Mesendoderm (in vitro differentiated cells): Measurements from ENCODE around the gene C3orf22.

Source experiments
- DNase-seq: peaks from one replicate; pipeline ENCODE4 v3.0.0; 2013
- H2AK5ac ChIP-seq: 2 replicates; pipeline ENCODE4 v1.6.1; 2013; ENCODE audit warnings: low read length, inconsistent platforms
- H2BK120ac ChIP-seq: 2 replicates; pipeline ENCODE4 v1.6.1; 2013; ENCODE audit warnings: low read depth, mild to moderate bottlenecking, low read length, moderate library complexity, mixed read lengths
- H2BK15ac ChIP-seq: replicated peaks from 2 replicates; pipeline ENCODE4 v1.6.1; 2013; ENCODE audit warnings: low read depth, mild to moderate bottlenecking, moderate library complexity
- H2BK5ac ChIP-seq: 2 replicates; pipeline ENCODE4 v1.6.1; 2013; ENCODE audit warnings: low read length, inconsistent platforms
- H3K18ac ChIP-seq: 2 replicates; pipeline ENCODE4 v1.6.1; 2013; ENCODE audit warnings: mild to moderate bottlenecking, low read length, mixed read lengths
- H3K23ac ChIP-seq: one replicate; pipeline ENCODE4 v1.6.1; 2013; ENCODE audit warnings: low read length
- H3K27ac ChIP-seq: 2 replicates; pipeline ENCODE4 v1.5.1; 2013; ENCODE audit warnings: low read depth, mild to moderate bottlenecking, inconsistent platforms, low read length, moderate library complexity
- H3K27me3 ChIP-seq: 2 replicates; pipeline ENCODE4 v1.6.1; 2013; ENCODE audit warnings: low read length, control low read depth, mild to moderate bottlenecking, inconsistent platforms; ENCODE audit not compliant: insufficient read depth, poor library complexity
- H3K36me3 ChIP-seq: 2 replicates; pipeline ENCODE4 v1.6.1; 2013; ENCODE audit warnings: low read length, inconsistent platforms; ENCODE audit not compliant: control insufficient read depth, insufficient read depth
- H3K4ac ChIP-seq: one replicate; pipeline ENCODE4 v1.6.1; 2013; ENCODE audit warnings: low read depth, mild to moderate bottlenecking, low read length, moderate library complexity
- H3K4me1 ChIP-seq: 2 replicates; pipeline ENCODE4 v1.6.1; 2013; ENCODE audit warnings: low read depth, low read length, inconsistent platforms; ENCODE audit not compliant: control insufficient read depth
- H3K4me2 ChIP-seq: 2 replicates; pipeline ENCODE4 v1.6.1; 2013; ENCODE audit warnings: low read length
- H3K4me3 ChIP-seq: 2 replicates; pipeline ENCODE4 v1.5.1; 2013; ENCODE audit warnings: mild to moderate bottlenecking, low read length
- H3K56ac ChIP-seq: one replicate; pipeline ENCODE4 v1.6.1; 2013; ENCODE audit warnings: low read length
- H3K79me1 ChIP-seq: 2 replicates; pipeline ENCODE4 v1.6.1; 2013; ENCODE audit warnings: low read length, inconsistent platforms
- H3K79me2 ChIP-seq: 2 replicates; pipeline ENCODE4 v1.6.1; 2013; ENCODE audit warnings: mild to moderate bottlenecking, low read length; ENCODE audit not compliant: control insufficient read depth, insufficient read depth
- H3K9ac ChIP-seq: 2 replicates; pipeline ENCODE4 v1.6.1; 2013; ENCODE audit warnings: low read length, inconsistent platforms
- H4K5ac ChIP-seq: one replicate; pipeline ENCODE4 v1.6.1; 2013; ENCODE audit warnings: low read length
- H4K8ac ChIP-seq: one replicate; pipeline ENCODE4 v1.6.1; 2013; ENCODE audit warnings: low read depth, mild to moderate bottlenecking, control low read depth, low read length, moderate library complexity
- WGBS: extraction: QIAGEN DNeasy Blood & Tissue Kit; methylation state at CpG from one replicate; pipeline ENCODE4 v1.1.7; 2013; ENCODE audit warnings: low lambda C conversion rate, missing lambda C conversion rate; ENCODE audit not compliant: insufficient coverage; ENCODE audit errors: extremely low coverage; 5-methylcytosine and 5-hydroxymethylcytosine counted together

The C3orf22 gene

GRCh38 chr3:126508564-126508964 is 50.2 kb downstream of the C3orf22 start:
- Histone ChIP-seq H3K18ac (no peak overlapping the region), H4K5ac (no peak overlapping the region), H2AK5ac (no peak overlapping the region), H4K8ac (no peak overlapping the region), H3K36me3 (no peaks in the 10 kb centered on the region), H3K4me3 (no peak overlapping the region), H3K4ac (no peak overlapping the region), H2BK15ac (no peak overlapping the region), H3K27me3 (no peaks in the 10 kb centered on the region), H3K27ac (no peak overlapping the region), H3K79me1 (no peaks in the 10 kb centered on the region), H3K9ac (no peak overlapping the region), H3K4me2 (no peak overlapping the region), H2BK120ac (no peak overlapping the region), H3K23ac (no peak overlapping the region), H3K4me1 (no peaks in the 10 kb centered on the region), H2BK5ac (no peak overlapping the region), H3K56ac (no peak overlapping the region), H3K79me2 (no peaks in the 10 kb centered on the region)
- no peak for DNase-seq
- no CpG with 5 or more reads among the region's 4 CpGs for WGBS

GRCh38 chr3:126507886-126508285 is 50.8 kb downstream of the C3orf22 start:
- H3K4me2 ChIP-seq, result no peak overlapping the region
- H3K4me1 ChIP-seq, result no peaks in the 10 kb centered on the region
- H2BK15ac ChIP-seq, result no peak overlapping the region
- H3K23ac ChIP-seq, result no peak overlapping the region
- no peaks in the 10 kb centered on the region for H3K79me2 ChIP-seq
- H4K5ac ChIP-seq, result no peak overlapping the region
- no peak overlapping the region for H3K4me3 ChIP-seq
- no CpG with 5 or more reads among the region's 9 CpGs for WGBS
- H4K8ac ChIP-seq, result no peak overlapping the region
- H3K36me3 ChIP-seq, result no peaks in the 10 kb centered on the region
- no peaks in the 10 kb centered on the region for H3K27me3 ChIP-seq
- no peak overlapping the region for H3K56ac ChIP-seq
- H3K18ac ChIP-seq, result no peak overlapping the region
- DNase-seq, result no peak
- H3K9ac ChIP-seq, result no peak overlapping the region
- H3K4ac ChIP-seq, result no peak overlapping the region
- H2AK5ac ChIP-seq, result no peak overlapping the region
- no peak overlapping the region for H2BK5ac ChIP-seq
- H3K79me1 ChIP-seq, result no peaks in the 10 kb centered on the region
- H3K27ac ChIP-seq, result no peak overlapping the region
- no peak overlapping the region for H2BK120ac ChIP-seq

DNA sequence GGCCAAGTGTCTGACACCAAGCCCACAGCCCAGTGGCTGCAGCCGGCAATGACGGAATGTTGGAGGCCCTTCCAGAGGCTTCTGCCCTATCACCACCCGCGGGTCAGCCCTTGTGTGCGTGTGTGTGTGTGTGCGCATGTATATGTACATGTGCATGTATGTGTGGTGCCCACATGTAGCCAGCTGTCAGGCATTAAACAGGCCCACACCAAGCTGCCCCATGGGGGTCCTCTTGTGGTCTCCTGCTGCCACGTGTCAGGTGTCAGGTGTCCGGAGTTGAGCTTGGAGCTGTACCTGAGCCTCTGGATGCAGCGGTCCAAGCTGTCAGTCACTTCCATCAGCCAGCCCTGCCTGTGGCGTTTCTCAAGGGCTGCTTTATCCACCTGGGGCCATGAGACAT is 55.0 kb downstream of the C3orf22 start:
- Histone ChIP-seq H2BK5ac (no peak overlapping the region), H3K27me3 (no peaks in the 10 kb centered on the region), H3K4me1 (no peaks in the 10 kb centered on the region), H3K4me3 (no peak overlapping the region), H3K79me1 (no peaks in the 10 kb centered on the region), H4K8ac (no peak overlapping the region), H2BK15ac (no peak overlapping the region), H3K18ac (no peak overlapping the region), H2AK5ac (no peak overlapping the region), H3K79me2 (no peaks in the 10 kb centered on the region), H3K56ac (no peak overlapping the region), H3K9ac (no peak overlapping the region), H4K5ac (no peak overlapping the region), H3K4me2 (no peak overlapping the region), H3K4ac (no peak overlapping the region), H2BK120ac (no peak overlapping the region), H3K27ac (no peak overlapping the region), H3K36me3 (no peaks in the 10 kb centered on the region), H3K23ac (no peak overlapping the region)
- DNase-seq, result no peak
- no CpG with 5 or more reads among the region's 10 CpGs for WGBS

- H2BK15ac ChIP-seq, result no peak overlapping the region
- H3K56ac ChIP-seq, result no peak overlapping the region
- H3K9ac ChIP-seq, result no peak overlapping the region
- no CpG with 5 or more reads among the region's 1 CpG for WGBS
- no peaks in the 10 kb centered on the region for H3K4me1 ChIP-seq
- H3K18ac ChIP-seq, result no peak overlapping the region
- H3K23ac ChIP-seq, result no peak overlapping the region
- no peak overlapping the region for H4K5ac ChIP-seq
- no peaks in the 10 kb centered on the region for H3K79me2 ChIP-seq
- DNase-seq, result no peak
- H3K4ac ChIP-seq, result no peak overlapping the region
- no peak overlapping the region for H3K27ac ChIP-seq
- no peaks in the 10 kb centered on the region for H3K27me3 ChIP-seq
- no peak overlapping the region for H4K8ac ChIP-seq
- H2BK5ac ChIP-seq, result no peak overlapping the region
- H3K36me3 ChIP-seq, result no peaks in the 10 kb centered on the region
- no peak overlapping the region for H3K4me2 ChIP-seq
- H3K79me1 ChIP-seq, result no peaks in the 10 kb centered on the region
- H3K4me3 ChIP-seq, result no peak overlapping the region
- H2BK120ac ChIP-seq, result no peak overlapping the region
- no peak overlapping the region for H2AK5ac ChIP-seq
Measured at GRCh38 chr3:126502656-126503055, 56.1 kb downstream of the C3orf22 start.

DNA sequence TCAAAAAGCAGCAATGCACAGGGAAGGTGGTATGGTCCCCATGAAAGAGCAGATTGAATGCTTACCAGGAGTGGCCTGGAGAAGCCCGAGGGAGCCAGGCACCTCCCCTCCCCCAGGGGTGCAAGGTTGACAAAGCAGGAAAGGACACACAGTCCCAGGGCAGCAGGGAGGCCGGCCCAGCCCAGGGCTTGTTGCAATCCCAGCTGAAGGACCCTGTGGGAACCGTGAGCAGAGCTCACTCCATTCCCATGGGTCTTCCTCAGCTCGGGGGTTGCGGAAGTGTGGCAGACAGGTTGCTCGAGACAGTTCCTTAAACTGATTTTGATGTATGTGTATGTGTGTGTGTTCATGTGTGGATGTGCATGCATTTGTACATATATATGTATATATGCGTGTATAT is 57.0 kb downstream of the C3orf22 start:
- Histone ChIP-seq H3K36me3 (no peaks in the 10 kb centered on the region), H3K56ac (no peak overlapping the region), H2AK5ac (no peak overlapping the region), H3K27ac (no peak overlapping the region), H3K79me2 (no peaks in the 10 kb centered on the region), H3K27me3 (no peaks in the 10 kb centered on the region), H2BK120ac (no peak overlapping the region), H3K4me2 (no peak overlapping the region), H2BK5ac (no peak overlapping the region), H3K4me1 (no peaks in the 10 kb centered on the region), H4K5ac (no peak overlapping the region), H3K4ac (no peak overlapping the region), H3K18ac (no peak overlapping the region), H3K23ac (no peak overlapping the region), H3K79me1 (no peaks in the 10 kb centered on the region), H3K4me3 (no peak overlapping the region), H3K9ac (no peak overlapping the region), H4K8ac (no peak overlapping the region), H2BK15ac (no peak overlapping the region)
- no peak for DNase-seq
- no CpG with 5 or more reads among the region's 7 CpGs for WGBS

DNA sequence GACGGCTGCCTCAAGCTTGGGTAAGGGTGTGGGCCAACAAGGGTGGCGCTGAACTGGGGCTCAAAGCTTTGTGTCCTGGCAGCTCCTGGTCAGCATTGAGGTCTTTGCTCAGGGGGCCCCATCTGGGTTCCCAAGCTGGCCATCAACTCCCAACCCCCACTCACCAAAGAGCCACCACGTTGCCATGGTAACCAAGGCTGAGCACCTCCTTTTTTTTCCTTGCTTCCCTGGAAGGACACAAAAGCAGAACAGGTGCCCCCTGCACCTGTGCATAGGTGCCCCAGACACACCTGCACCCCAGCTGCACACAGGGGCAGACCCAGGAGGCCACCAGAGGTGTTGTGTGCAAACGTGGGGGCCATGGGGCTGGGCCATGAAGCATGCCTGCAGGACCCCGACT is 57.7 kb downstream of the C3orf22 start:
- Histone ChIP-seq H3K27me3 (no peaks in the 10 kb centered on the region), H4K8ac (no peak overlapping the region), H3K4me3 (no peak overlapping the region), H2BK5ac (no peak overlapping the region), H2BK120ac (no peak overlapping the region), H3K18ac (no peak overlapping the region), H3K9ac (no peak overlapping the region), H3K27ac (no peak overlapping the region), H3K36me3 (no peaks in the 10 kb centered on the region), H3K23ac (no peak overlapping the region), H2BK15ac (no peak overlapping the region), H3K79me2 (no peaks in the 10 kb centered on the region), H2AK5ac (no peak overlapping the region), H3K4me1 (no peaks in the 10 kb centered on the region), H3K56ac (no peak overlapping the region), H3K4ac (no peak overlapping the region), H3K79me1 (no peaks in the 10 kb centered on the region), H4K5ac (no peak overlapping the region), H3K4me2 (no peak overlapping the region)
- DNase-seq, result no peak
- WGBS, result no CpG with 5 or more reads among the region's 5 CpGs
